ENCODE results near the gene COLEC11.

DNA sequence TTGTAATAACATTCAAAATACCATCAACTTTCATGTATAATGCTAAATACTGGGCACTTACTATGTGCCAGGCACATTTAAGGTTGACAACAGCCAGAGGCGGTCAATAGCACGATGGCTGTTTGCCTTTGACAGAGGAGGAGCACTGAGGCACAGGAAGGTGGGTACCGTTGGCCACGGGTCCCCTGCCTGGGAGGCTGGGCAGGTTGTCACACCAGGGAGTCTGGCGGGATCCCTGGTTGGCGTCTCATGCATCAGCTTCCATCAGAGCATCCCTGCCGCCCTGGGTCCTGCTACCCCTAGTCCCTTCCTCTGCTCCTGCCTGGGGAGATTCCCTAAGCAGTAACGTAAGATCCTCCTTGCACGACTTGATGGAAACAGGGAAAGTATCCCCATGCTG, 82.5 kb downstream of the COLEC11 start:
- TF ChIP-seq EGR1 (IDR thresholded peaks at IDR 0.05) (no peak), ZBTB7A (IDR thresholded peaks at IDR 0.05; ENCODE audit: low read depth) (no peak), MAX (IDR thresholded peaks at IDR 0.05) (no peak)
